Neural cell (in vitro differentiated cells): Measurements from ENCODE around the gene STAC.

ENCODE experiments used
- EP300 ChIP-seq: fragments of 450-650 bp; conservative IDR thresholded peaks from 2 replicates; pipeline ENCODE4 v1.6.1; 2014; ENCODE audit warnings: antibody characterized with exemption, mild to moderate bottlenecking, moderate library complexity; ENCODE audit not compliant: poor library complexity, severe bottlenecking
- TF ChIP-seq, protein P1 (sequence below): fragments of 450-650 bp; IDR thresholded peaks from 2 replicates; pipeline ENCODE4 v1.5.1; 2014; ENCODE audit warnings: antibody characterized with exemption, mild to moderate bottlenecking, moderate library complexity; ENCODE audit not compliant: poor library complexity, severe bottlenecking
- TF ChIP-seq, protein P2 (sequence below): IDR thresholded peaks from 2 replicates; pipeline ENCODE4 v1.6.1; 2012; ENCODE audit warnings: borderline replicate concordance

DNA sequence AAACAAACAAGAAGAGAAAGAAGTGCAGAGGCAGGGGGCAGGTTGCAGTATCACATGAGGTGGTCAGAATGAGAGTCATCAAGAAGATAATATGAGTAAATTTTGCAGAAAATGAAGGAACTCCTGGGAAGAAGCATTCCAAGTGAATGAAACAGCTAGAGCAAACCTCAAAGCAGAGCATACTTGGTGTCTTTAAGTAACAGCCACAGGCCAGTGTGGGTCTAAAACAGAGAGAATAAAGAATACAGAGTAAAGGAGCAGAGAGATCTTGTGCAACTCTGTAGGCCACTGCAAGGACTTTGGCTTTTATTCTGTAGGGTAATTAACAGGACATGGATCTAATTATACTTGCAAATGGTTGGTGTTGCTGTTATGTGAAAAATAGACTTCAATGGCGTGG, 81.3 kb downstream of the STAC start:
- TF ChIP-seq, protein P1, sequence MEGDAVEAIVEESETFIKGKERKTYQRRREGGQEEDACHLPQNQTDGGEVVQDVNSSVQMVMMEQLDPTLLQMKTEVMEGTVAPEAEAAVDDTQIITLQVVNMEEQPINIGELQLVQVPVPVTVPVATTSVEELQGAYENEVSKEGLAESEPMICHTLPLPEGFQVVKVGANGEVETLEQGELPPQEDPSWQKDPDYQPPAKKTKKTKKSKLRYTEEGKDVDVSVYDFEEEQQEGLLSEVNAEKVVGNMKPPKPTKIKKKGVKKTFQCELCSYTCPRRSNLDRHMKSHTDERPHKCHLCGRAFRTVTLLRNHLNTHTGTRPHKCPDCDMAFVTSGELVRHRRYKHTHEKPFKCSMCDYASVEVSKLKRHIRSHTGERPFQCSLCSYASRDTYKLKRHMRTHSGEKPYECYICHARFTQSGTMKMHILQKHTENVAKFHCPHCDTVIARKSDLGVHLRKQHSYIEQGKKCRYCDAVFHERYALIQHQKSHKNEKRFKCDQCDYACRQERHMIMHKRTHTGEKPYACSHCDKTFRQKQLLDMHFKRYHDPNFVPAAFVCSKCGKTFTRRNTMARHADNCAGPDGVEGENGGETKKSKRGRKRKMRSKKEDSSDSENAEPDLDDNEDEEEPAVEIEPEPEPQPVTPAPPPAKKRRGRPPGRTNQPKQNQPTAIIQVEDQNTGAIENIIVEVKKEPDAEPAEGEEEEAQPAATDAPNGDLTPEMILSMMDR: no peak
- TF ChIP-seq, protein P2, sequence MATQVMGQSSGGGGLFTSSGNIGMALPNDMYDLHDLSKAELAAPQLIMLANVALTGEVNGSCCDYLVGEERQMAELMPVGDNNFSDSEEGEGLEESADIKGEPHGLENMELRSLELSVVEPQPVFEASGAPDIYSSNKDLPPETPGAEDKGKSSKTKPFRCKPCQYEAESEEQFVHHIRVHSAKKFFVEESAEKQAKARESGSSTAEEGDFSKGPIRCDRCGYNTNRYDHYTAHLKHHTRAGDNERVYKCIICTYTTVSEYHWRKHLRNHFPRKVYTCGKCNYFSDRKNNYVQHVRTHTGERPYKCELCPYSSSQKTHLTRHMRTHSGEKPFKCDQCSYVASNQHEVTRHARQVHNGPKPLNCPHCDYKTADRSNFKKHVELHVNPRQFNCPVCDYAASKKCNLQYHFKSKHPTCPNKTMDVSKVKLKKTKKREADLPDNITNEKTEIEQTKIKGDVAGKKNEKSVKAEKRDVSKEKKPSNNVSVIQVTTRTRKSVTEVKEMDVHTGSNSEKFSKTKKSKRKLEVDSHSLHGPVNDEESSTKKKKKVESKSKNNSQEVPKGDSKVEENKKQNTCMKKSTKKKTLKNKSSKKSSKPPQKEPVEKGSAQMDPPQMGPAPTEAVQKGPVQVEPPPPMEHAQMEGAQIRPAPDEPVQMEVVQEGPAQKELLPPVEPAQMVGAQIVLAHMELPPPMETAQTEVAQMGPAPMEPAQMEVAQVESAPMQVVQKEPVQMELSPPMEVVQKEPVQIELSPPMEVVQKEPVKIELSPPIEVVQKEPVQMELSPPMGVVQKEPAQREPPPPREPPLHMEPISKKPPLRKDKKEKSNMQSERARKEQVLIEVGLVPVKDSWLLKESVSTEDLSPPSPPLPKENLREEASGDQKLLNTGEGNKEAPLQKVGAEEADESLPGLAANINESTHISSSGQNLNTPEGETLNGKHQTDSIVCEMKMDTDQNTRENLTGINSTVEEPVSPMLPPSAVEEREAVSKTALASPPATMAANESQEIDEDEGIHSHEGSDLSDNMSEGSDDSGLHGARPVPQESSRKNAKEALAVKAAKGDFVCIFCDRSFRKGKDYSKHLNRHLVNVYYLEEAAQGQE: no peak
- no peak for TF ChIP-seq EP300
